ENCODE measurements around the gene SPEF2. TPM values are rescaled to one million over a fixed set of nuclear protein-coding genes. Genes with fewer than 3 reads are reported as not detected.

SPEF2 gene
- total RNA-seq, 1 donor from 2014 or later = 0.96 TPM

DNA sequence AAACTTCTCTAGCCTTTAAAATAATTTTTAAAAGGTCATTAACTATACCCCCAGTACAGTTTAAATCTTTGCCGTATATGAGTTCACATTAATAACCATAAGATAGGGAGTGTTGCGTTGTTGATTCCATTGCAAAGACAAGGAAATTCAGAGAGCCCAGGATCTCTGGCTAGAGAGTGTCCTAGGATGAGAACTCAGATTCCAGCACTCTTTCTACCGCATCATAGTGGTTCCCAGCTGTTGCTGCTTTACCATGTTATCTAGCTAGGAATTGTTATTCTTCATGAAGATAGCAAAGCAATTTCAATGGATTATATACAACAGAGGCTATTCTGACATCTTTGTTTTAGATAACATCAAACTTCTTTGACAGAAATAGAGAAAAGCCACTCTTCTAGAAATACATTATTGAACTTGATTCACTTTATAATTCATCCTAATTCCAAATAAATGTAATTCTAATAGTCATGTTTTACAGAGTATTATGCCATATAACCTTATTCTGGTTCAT, 160.7 kb downstream of the SPEF2 start:
- H3K9me3 Mint-ChIP-seq (ENCODE audit: unreplicated experiment) = peaks cover 1% of the 10 kb centered on the region
- H3K4me1 Mint-ChIP-seq (ENCODE audit: low read depth, unreplicated experiment) = no peaks in the 10 kb centered on the region
- H3K4me3 Mint-ChIP-seq (ENCODE audit: unreplicated experiment) = no peak overlapping the region
- DNase-seq = no peak
- peaks cover 2% of the 10 kb centered on the region for H3K27me3 Mint-ChIP-seq (ENCODE audit: unreplicated experiment)
- TF ChIP-seq, protein P1, sequence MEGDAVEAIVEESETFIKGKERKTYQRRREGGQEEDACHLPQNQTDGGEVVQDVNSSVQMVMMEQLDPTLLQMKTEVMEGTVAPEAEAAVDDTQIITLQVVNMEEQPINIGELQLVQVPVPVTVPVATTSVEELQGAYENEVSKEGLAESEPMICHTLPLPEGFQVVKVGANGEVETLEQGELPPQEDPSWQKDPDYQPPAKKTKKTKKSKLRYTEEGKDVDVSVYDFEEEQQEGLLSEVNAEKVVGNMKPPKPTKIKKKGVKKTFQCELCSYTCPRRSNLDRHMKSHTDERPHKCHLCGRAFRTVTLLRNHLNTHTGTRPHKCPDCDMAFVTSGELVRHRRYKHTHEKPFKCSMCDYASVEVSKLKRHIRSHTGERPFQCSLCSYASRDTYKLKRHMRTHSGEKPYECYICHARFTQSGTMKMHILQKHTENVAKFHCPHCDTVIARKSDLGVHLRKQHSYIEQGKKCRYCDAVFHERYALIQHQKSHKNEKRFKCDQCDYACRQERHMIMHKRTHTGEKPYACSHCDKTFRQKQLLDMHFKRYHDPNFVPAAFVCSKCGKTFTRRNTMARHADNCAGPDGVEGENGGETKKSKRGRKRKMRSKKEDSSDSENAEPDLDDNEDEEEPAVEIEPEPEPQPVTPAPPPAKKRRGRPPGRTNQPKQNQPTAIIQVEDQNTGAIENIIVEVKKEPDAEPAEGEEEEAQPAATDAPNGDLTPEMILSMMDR (IDR thresholded peaks at IDR 0.05; ENCODE audit: partially characterized antibody, unreplicated experiment) = no peak
- H3K36me3 Mint-ChIP-seq (ENCODE audit: unreplicated experiment) = no peaks in the 10 kb centered on the region
- H3K27ac Mint-ChIP-seq (ENCODE audit: unreplicated experiment) = no peak overlapping the region

DNA sequence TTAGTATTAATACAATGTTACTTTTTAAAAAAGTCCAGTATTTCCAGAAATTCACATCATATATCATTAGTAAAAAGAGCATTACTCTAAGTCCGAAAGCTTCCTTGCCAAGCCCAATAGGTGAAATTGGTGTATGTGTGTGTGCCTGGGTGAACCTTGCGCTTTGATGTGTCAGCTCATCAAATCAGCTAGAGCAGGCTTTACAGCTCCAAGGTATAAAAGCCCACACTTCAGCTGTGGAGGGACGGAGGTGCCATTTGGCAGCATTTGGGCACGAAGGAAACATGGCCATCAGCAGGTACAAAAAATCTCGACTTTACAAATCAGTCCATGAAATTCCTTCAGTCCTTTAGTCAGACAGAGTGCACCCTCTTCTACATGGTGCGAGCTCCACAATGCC, 162.6 kb downstream of the SPEF2 start:
- Mint-ChIP-seq H3K4me1 (ENCODE audit: low read depth, unreplicated experiment) (no peaks in the 10 kb centered on the region), H3K4me3 (ENCODE audit: unreplicated experiment) (no peak overlapping the region), H3K27me3 (ENCODE audit: unreplicated experiment) (peaks cover 2% of the 10 kb centered on the region), H3K36me3 (ENCODE audit: unreplicated experiment) (no peaks in the 10 kb centered on the region), H3K9me3 (ENCODE audit: unreplicated experiment) (no peaks in the 10 kb centered on the region), H3K27ac (ENCODE audit: unreplicated experiment) (no peak overlapping the region)
- no peak for DNase-seq
- TF ChIP-seq, protein P1 (IDR thresholded peaks at IDR 0.05; ENCODE audit: partially characterized antibody, unreplicated experiment) = no peak

DNA sequence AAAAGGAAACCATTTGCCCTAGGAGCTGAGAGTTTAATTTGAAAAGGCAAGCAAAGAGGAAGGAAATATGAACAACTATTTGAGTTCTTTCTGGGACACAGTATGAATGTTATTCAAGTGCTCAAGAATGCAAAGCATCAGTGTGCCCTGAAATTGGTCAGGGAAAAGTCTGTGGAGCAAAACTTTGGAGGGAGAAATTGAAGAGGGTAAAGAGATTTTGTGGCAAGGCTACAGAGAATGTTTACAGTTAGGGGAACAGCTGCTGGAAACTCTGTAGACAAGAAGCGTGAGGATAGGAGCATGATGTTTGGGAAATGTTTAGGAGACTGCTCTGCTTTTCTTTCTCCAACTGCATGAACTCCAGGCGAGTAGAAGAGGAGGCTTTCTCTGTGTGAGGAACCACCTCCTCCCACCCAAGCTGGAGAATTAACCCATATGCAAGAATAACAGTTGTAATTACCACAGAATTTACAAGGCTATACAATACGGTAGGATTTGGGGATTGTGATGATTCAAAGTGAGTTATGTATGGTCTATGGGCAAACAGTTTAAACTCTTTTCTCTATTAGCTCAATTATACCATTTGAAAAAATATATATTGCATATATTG, 163.6 kb downstream of the SPEF2 start:
- Mint-ChIP-seq H3K27ac (ENCODE audit: unreplicated experiment) (no peak overlapping the region), H3K4me3 (ENCODE audit: unreplicated experiment) (no peak overlapping the region), H3K4me1 (ENCODE audit: low read depth, unreplicated experiment) (no peaks in the 10 kb centered on the region), H3K27me3 (ENCODE audit: unreplicated experiment) (peaks cover 2% of the 10 kb centered on the region), H3K36me3 (ENCODE audit: unreplicated experiment) (no peaks in the 10 kb centered on the region), H3K9me3 (ENCODE audit: unreplicated experiment) (no peaks in the 10 kb centered on the region)
- TF ChIP-seq, protein P1 (IDR thresholded peaks at IDR 0.05; ENCODE audit: partially characterized antibody, unreplicated experiment) = no peak
- no peak for DNase-seq

DNA sequence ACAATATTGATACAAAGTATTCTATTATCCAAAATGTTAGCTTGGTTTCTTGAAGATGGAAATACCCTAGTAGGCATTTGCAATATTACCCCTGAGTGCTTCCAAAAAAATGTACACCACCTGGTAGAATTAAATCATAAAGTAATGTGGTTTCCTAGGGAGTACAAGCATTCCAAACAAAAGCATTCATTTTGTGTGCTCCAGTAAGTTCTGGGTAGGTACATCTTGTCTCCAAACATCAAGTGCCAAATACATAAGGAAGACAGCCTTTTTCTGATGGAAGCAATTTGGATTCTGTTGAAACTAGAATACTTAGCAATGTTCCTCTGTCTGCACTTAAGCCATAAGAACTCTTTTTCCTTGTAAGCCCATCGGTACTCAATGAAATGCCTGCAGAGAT, 165.9 kb downstream of the SPEF2 start:
- H3K4me3 Mint-ChIP-seq (ENCODE audit: unreplicated experiment) = no peak overlapping the region
- H3K36me3 Mint-ChIP-seq (ENCODE audit: unreplicated experiment) = no peaks in the 10 kb centered on the region
- DNase-seq = no peak
- no peaks in the 10 kb centered on the region for H3K27me3 Mint-ChIP-seq (ENCODE audit: unreplicated experiment)
- H3K9me3 Mint-ChIP-seq (ENCODE audit: unreplicated experiment) = no peaks in the 10 kb centered on the region
- no peak overlapping the region for H3K27ac Mint-ChIP-seq (ENCODE audit: unreplicated experiment)
- TF ChIP-seq, protein P1 (IDR thresholded peaks at IDR 0.05; ENCODE audit: partially characterized antibody, unreplicated experiment) = no peak
- H3K4me1 Mint-ChIP-seq (ENCODE audit: low read depth, unreplicated experiment) = no peaks in the 10 kb centered on the region

DNA sequence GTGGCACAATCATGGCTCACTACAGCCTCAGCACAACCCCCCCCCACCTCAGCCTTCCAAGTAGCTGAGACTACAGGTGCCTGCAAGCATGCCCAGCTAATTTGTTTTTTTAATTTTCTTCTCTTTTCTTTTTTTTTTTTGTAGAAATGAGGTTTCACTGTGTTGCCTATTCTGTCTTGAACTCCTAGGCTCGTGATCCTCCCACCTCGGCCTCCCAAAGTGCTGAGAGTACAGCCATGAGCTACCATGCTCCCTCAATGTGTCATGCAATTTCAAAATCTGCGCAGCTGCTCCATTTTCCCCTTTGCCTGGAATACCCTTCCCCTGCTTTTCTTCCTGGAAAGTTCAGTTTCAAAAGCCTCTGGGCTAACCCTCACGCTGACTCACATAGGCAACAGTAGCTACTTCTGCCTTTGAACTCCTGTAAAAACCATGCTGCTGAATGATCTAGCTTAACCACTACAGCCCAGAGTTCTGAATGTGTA, 168.0 kb downstream of the SPEF2 start:
- Mint-ChIP-seq H3K4me3 (ENCODE audit: unreplicated experiment) (no peak overlapping the region), H3K4me1 (ENCODE audit: low read depth, unreplicated experiment) (no peaks in the 10 kb centered on the region), H3K27me3 (ENCODE audit: unreplicated experiment) (no peaks in the 10 kb centered on the region), H3K9me3 (ENCODE audit: unreplicated experiment) (no peaks in the 10 kb centered on the region), H3K36me3 (ENCODE audit: unreplicated experiment) (no peaks in the 10 kb centered on the region), H3K27ac (ENCODE audit: unreplicated experiment) (no peak overlapping the region)
- DNase-seq = no peak
- TF ChIP-seq, protein P1 (IDR thresholded peaks at IDR 0.05; ENCODE audit: partially characterized antibody, unreplicated experiment) = no peak

Data from glutamatergic neuron (in vitro differentiated cells).